ENCODE data around the gene NIN.

GRCh38 chr14:50740856-50741255, 90.1 kb downstream of the NIN start:
- TF ChIP-seq CTCF (IDR thresholded peaks at IDR 0.05) (no peak), POLR2A (IDR thresholded peaks at IDR 0.05) (no peak)
